ENCODE data around the gene SOX8.

The SOX8 gene

GRCh38 chr16:974001-974601, 7.5 kb upstream of the SOX8 start:
- DNase-seq, result no peak

DNA sequence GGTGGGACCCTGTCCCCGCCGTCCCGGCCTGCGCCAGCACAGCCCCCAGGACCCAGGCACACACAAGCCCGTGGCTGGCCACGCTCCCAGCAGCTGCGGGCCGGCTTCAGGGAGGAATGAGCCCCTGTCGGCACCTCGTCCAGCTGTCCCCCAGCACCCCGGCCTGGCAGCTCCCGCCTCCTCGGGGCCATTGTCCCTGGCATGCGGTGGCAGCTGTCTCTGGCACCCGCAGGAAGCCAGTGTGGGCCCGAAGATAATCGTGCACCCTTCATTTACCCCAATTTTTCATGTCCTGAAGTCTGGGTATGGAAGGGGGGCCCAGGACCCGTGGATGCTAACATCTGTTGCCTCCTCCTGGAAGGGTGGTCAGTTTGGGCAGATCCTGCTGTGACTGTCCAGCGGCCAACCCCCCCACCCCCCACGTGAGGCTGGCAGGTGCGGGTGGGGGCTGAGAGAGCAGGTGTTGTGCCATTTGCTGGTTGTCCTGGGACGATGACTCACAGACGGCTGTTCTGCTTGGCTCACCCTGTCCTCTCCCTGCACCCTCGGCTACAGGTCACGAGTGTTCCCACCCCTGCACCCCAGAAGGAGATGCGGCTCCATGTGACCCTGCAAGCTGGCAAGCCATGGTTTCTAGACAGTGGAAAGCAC, 6.8 kb upstream of the SOX8 start:
- DNase-seq, result no peak

- no peak for DNase-seq
Observed at GRCh38 chr16:975291-975690, 6.3 kb upstream of the SOX8 start.

- peak; percentile 71 for DNase-seq
Observed at GRCh38 chr16:976389-976931, 5.1 kb upstream of the SOX8 start.

GRCh38 chr16:977081-977701, 4.4 kb upstream of the SOX8 start:
- no peak for DNase-seq

DNA sequence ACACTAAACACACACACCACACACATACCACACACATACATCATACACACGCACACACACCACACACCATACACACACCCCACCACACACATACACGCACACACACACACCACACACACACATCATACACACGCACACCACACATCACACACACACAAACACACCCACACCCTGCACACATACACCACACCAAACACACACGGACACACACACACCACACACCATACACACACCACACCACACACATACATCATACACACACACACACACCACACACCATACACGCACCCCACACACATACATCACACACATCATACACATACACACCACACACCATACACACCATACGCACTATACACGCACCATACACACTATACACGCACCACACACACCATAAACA, 3.7 kb upstream of the SOX8 start:
- no peak for DNase-seq

DNA sequence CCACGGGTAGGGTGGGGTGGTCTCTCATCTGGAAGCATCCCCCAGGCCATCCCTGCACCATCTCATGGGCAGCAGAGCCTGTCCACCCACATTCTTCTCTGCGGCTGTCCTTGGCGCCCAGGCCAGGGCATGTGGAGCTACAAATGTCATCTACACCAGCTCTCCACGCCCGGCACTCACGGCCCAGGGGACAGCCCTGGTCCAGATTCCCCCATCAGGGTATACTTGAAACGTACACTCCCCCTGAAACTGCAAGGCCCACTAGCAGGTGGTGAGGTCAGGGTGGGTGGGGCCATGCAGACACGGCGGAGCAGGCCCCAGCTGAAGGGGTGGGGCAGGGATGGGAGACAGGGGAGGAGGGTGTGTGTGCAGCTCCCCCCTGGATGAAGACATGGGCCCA, 3.2 kb upstream of the SOX8 start:
- no peak for DNase-seq

GRCh38 chr16:979147-979546, 2.4 kb upstream of the SOX8 start:
- DNase-seq, result no peak

DNA sequence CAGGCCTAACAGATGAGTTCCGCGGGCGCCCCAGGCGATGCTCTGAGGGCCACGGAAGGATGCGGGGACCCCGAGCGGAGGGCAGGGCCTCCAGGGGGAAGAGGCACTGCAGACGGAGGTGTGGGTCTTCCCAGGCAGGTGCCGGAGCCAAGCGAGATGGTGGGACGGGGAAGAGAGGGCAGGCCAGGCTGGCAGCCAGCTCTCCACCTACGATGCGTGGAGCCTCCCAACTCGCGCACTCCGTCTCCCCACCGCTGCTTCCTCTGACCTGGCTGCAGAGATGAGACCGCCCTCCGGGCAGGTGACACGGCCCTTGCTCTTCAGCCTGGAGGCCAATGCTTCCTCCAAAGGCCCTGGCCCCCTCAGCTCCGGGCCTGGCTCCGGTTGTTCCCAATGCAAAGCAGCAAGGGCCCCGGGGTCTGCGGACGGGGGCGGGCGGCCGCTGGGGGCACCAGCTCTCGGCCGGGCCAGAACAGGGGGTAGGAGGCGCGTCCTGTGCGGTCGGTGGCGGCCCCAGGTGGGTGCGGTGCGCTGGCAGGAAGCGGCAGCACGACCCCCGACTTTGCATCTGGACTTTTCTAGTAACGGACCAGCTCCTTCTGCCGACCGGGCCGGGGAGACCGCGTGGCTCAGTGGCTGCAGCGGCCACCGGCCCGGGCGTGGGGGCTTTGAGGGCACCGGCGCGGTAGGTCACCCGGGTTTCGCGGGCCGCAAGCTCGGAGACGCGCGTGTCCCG, 1.5 kb upstream of the SOX8 start:
- no peak for DNase-seq

- no peak for DNase-seq
Observed at GRCh38 chr16:980595-980854, 1.0 kb upstream of the SOX8 start.

DNA sequence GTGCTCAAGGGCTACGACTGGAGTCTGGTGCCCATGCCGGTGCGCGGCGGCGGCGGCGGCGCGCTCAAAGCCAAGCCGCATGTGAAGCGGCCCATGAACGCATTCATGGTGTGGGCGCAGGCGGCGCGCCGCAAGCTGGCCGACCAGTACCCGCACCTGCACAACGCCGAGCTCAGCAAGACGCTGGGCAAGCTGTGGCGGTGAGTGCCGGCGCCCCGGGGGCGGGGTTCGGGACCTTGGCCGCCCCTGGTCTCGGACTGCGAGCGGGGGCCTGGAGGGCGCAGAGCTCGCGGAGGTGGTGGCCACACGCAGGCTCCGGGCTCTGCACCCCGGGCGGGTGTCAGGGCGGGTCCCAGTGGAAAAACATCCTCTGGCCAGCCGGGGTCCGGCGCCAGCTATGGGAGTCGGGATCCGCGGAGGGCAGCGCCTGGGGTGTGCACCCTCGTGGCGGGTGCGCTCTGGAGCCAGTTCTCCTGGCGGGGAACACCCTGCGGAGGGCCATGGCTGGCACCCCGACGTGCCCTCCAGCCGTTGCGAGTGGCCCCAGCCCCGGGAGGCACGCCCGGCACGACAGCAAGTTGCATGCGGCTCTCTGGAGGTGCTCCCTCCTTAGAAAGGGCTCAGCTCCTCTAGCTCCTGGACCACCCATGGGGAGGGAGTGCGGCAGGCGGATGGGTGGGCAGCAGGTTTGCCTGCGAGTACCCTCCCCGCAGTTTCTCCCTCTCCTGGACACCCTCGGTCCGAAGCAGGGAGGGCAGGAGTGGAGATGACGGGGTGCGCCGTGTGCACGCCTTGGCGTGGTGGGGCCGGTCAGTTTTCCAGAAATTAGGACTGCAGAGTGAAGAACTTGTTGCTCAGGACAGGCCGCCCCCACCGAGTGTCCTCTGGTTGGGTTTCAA, 824 bp downstream of the SOX8 start:
- no peak for DNase-seq

- no peak for DNase-seq
Observed at GRCh38 chr16:983044-984030, 1.8 kb downstream of the SOX8 start.

GRCh38 chr16:984121-984694, 2.6 kb downstream of the SOX8 start:
- no peak for DNase-seq

DNA sequence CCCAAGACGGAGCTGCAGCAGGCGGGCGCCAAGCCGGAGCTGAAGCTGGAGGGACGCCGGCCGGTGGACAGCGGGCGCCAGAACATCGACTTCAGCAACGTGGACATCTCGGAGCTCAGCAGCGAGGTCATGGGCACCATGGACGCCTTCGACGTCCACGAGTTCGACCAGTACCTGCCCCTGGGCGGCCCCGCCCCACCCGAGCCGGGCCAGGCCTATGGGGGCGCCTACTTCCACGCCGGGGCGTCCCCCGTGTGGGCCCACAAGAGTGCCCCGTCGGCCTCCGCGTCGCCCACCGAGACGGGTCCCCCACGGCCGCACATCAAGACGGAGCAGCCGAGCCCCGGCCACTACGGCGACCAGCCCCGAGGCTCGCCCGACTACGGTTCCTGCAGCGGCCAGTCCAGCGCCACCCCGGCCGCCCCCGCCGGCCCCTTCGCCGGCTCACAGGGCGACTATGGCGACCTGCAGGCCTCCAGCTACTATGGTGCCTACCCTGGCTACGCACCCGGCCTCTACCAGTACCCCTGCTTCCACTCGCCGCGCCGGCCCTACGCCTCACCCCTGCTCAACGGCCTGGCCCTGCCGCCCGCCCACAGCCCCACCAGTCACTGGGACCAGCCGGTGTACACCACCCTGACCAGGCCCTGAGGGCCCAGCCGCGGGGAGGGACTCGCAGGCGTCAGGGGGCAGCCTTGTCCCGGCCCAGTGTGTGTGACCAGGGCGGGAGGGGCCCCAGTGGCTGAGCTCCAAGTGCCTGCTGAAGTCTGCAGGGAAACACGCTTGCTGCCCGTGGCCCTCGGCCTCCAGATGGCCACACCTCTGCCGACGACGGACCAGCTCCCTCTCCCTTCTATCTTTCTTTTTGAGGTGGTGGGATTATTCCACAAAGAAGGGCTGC, 3.4 kb downstream of the SOX8 start:
- DNase-seq, result no peak

GRCh38 chr16:985646-986400, 4.3 kb downstream of the SOX8 start:
- no peak for DNase-seq

DNA sequence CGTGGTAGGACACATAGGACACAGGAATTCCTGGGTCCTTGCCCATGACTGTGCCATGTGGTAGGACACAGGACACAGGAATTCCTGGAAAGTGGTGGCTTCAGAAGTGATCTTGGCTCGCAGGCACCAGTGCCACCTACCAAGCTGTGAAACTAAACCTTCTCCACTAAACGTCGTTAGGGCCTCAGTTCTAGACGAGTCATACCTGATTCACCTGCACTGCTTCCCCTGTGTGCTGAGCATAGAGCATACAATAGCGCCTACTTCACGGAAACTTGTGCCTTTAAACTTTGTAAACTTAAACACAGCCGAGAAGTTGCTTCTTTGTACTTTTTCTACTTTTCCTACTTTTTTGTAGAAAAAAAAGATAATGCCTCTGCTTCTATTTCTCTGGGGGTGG, 4.8 kb downstream of the SOX8 start:
- DNase-seq, result no peak

DNA sequence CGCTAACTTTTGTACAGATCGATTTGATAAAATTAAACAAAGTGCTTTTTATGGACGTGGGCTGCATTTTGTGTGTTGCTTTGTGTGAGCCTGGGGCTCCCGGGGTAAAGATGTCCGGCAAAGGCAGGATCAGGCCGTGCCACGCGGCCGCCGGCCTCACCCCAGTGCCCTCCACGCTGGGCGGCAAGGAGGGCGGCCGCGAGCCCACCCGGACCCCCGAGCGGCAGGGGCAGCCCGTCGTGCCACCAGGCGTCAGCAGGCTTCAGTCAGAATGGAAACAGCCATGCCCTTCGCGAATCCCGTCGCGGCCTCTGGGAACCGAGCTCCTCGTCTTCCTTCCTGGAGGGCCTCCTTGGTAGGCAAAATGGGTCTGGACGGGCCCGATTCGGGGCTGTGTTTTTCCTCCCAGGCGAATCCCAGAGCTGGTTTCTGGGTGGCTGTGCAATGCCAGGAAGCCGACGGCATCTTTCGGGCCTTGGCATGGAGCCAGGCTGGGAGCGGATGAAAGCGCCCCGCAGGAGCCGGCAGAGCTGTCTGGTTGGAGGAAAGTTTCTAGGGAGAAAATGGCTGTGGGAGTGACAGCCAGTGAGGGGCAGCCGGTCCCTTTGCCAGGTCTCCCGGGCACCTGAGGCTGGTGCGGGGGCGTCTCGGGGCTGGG, 5.5 kb downstream of the SOX8 start:
- no peak for DNase-seq

- DNase-seq, result no peak
Observed at GRCh38 chr16:987906-988305, 6.3 kb downstream of the SOX8 start.

Measured in activated CD4-positive, alpha-beta T cell treated with anti-CD3 and anti-CD28 coated beads for 48 hours (primary cell).